Mesodermal cell (in vitro differentiated cells): ENCODE data around the gene AHCYL2.

Experiments used
- H3K27ac ChIP-seq: 2 replicates; pipeline ENCODE4 v1.7.0; 2013; ENCODE audit warnings: mild to moderate bottlenecking, low read depth, low read length, moderate library complexity; ENCODE audit not compliant: severe bottlenecking
- H3K36me3 ChIP-seq: 2 replicates; pipeline ENCODE4 v1.7.1; 2013; ENCODE audit warnings: mild to moderate bottlenecking, low read length, moderate library complexity; ENCODE audit not compliant: control insufficient read depth, insufficient read depth
- H3K4me1 ChIP-seq: one replicate; pipeline ENCODE4 v1.7.1; 2013; ENCODE audit warnings: mild to moderate bottlenecking, low read length; ENCODE audit not compliant: insufficient read depth, control insufficient read depth, poor library complexity, severe bottlenecking
- H3K4me3 ChIP-seq: 2 replicates; pipeline ENCODE4 v1.7.0; 2013; ENCODE audit warnings: low read length, control low read depth, mild to moderate bottlenecking; ENCODE audit not compliant: insufficient read depth, poor library complexity, severe bottlenecking; ENCODE audit errors: extremely low read depth
- H3K9me3 ChIP-seq: 2 replicates; pipeline ENCODE4 v1.7.1; 2013; ENCODE audit warnings: mild to moderate bottlenecking, low read length, moderate library complexity; ENCODE audit not compliant: control insufficient read depth
- WGBS, 2 experiments: methylation state at CpG; one replicate each; pipeline ENCODE4 v1.1.5; 2013; ENCODE audit warnings: missing lambda C conversion rate in 2 of 2; ENCODE audit not compliant: insufficient coverage in 2 of 2; 5-methylcytosine and 5-hydroxymethylcytosine counted together

Gene AHCYL2

GRCh38 chr7:129458171-129458570 lies 233.3 kb downstream of the AHCYL2 start:
- H3K36me3 ChIP-seq = peaks cover 43% of the 10 kb centered on the region
- WGBS, 2 experiments = 93 to 97% methylated on average over 3 of the region's 5 CpGs
- no peak overlapping the region for H3K4me3 ChIP-seq
- no peaks in the 10 kb centered on the region for H3K9me3 ChIP-seq
- H3K4me1 ChIP-seq = no peaks in the 10 kb centered on the region
- H3K27ac ChIP-seq = no peak overlapping the region

GRCh38 chr7:129461809-129462208 lies 237.0 kb downstream of the AHCYL2 start:
- Histone ChIP-seq H3K4me1 (no peaks in the 10 kb centered on the region), H3K36me3 (peaks cover 43% of the 10 kb centered on the region), H3K27ac (no peak overlapping the region), H3K4me3 (no peak overlapping the region), H3K9me3 (no peaks in the 10 kb centered on the region)
- 94 to 100% methylated on average over 2 of the region's 2 CpGs for WGBS, 2 experiments

DNA sequence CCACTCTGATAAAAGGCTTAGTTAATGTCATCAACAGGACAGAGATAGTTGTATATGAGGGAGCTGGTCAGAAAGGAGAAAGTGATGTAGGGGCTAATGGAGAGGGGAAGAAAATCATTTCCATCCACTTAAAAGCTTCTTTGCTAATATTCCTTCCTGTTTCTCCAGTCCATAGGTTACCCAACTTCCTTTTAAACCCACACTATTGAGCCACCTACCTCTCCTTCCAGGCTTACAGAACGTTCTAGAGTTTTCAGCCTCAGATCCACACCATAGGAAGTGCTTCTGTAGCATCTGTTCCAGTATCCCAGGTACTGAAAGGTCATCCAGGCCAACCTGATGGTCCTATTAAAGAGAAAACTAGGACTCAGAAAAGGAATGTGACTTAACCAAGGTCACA lies 237.6 kb downstream of the AHCYL2 start:
- peaks cover 40% of the 10 kb centered on the region for H3K36me3 ChIP-seq
- no peaks in the 10 kb centered on the region for H3K4me1 ChIP-seq
- H3K9me3 ChIP-seq = no peaks in the 10 kb centered on the region
- no peak overlapping the region for H3K27ac ChIP-seq
- no peak overlapping the region for H3K4me3 ChIP-seq
- 80 to 91% methylated on average over 1 of the region's 1 CpG for WGBS, 2 experiments

- H3K36me3 ChIP-seq = peaks cover 30% of the 10 kb centered on the region
These were observed 239.4 kb downstream of the AHCYL2 start for GRCh38 chr7:129464194-129464593.

GRCh38 chr7:129465080-129465479 lies 240.2 kb downstream of the AHCYL2 start:
- WGBS, 2 experiments = 80 to 83% methylated on average over 1 to 2 of the region's 2 CpGs
- Histone ChIP-seq H3K27ac (no peak overlapping the region), H3K9me3 (no peaks in the 10 kb centered on the region), H3K36me3 (peaks cover 23% of the 10 kb centered on the region), H3K4me1 (no peaks in the 10 kb centered on the region), H3K4me3 (no peak overlapping the region)

More at GRCh38 chr7:129464194-129464593, 239.4 kb downstream of the AHCYL2 start:
- Histone ChIP-seq H3K4me1 (no peaks in the 10 kb centered on the region), H3K4me3 (no peak overlapping the region), H3K27ac (no peak overlapping the region), H3K9me3 (no peaks in the 10 kb centered on the region)
- 91 to 92% methylated on average over 4 of the region's 4 CpGs for WGBS, 2 experiments

DNA sequence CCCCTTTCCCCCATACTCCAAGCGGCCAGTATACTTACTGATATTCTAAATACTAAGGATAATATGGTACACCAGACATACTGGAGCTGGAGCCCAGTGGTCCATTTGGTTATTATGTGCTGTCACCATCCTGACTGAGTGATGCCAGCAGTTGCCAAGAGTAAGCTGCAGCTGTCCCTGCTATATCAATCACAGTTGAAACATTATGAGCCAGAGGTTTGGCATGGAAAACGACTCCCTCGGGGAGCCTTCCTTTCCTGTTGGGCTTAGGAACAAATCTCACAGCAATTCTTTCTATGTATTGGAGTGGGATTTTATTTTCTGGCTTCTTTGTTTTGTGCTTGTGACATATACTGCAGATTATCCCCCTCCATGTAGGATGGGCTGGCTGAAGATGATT lies 242.0 kb downstream of the AHCYL2 start:
- 100% methylated on average over 1 to 2 of the region's 3 CpGs for WGBS, 2 experiments
- Histone ChIP-seq H3K9me3 (no peaks in the 10 kb centered on the region), H3K4me1 (no peaks in the 10 kb centered on the region), H3K4me3 (no peak overlapping the region), H3K36me3 (peaks cover 11% of the 10 kb centered on the region), H3K27ac (no peak overlapping the region)

DNA sequence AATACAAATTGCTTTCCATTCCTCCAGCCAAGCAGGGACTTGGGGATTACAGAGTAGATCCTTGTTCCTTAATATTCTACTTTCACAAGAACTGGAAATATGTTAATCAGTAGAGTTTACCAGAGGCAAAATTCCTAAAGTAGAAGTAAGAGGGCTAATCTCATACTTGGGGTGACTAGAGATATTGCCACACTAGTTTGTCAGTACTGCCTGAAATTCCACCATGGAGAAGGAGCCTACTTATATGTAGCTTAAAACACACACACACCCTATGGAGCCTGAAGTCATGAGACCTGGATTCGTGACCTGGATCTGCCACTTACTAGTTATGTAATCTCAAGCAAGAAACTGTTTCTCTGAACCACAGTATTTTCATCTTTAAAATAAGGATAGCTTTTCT lies 243.3 kb downstream of the AHCYL2 start:
- H3K4me3 ChIP-seq = no peak overlapping the region
- no peak overlapping the region for H3K27ac ChIP-seq
- peaks cover 9% of the 10 kb centered on the region for H3K36me3 ChIP-seq
- no peaks in the 10 kb centered on the region for H3K9me3 ChIP-seq
- H3K4me1 ChIP-seq = no peaks in the 10 kb centered on the region
- WGBS, 2 experiments = 83% methylated on average over 1 of the region's 1 CpG; no CpG with 5 or more reads in 1 of the 2 experiments

- H3K36me3 ChIP-seq = peaks cover 9% of the 10 kb centered on the region
- 95% methylated on average over 2 to 4 of the region's 4 CpGs for WGBS, 2 experiments
These were observed 243.7 kb downstream of the AHCYL2 start for GRCh38 chr7:129468547-129468946.

GRCh38 chr7:129469930-129470329 lies 245.1 kb downstream of the AHCYL2 start:
- no peaks in the 10 kb centered on the region for H3K9me3 ChIP-seq
- H3K4me3 ChIP-seq = no peak overlapping the region
- H3K4me1 ChIP-seq = no peaks in the 10 kb centered on the region
- no peaks in the 10 kb centered on the region for H3K36me3 ChIP-seq
- no peak overlapping the region for H3K27ac ChIP-seq

More at GRCh38 chr7:129468547-129468946, 243.7 kb downstream of the AHCYL2 start:
- Histone ChIP-seq H3K27ac (no peak overlapping the region), H3K9me3 (no peaks in the 10 kb centered on the region), H3K4me3 (no peak overlapping the region), H3K4me1 (no peaks in the 10 kb centered on the region)

DNA sequence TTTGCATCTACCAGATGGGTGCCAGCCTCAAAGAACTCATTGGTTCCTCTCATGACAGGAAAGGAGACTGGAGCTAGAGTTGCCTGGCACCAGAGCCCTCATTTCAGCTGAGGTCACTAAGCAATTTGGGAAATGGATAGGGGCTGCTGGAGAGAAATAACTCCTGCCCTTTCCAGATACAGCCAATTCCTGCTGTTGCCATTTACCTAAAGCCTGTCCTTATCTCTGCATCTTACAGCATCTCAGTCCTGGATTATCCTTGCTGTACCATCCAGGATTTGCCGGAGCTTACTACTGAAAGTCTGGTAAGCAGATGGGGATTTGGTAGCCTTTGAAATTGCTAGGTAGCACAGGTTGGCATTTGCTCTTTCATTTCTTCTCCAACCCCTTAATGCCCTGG lies 245.6 kb downstream of the AHCYL2 start:
- H3K36me3 ChIP-seq = no peaks in the 10 kb centered on the region
- 100% methylated on average over 1 of the region's 1 CpG; no CpG with 5 or more reads in 1 of the 2 experiments for WGBS, 2 experiments
- no peaks in the 10 kb centered on the region for H3K4me1 ChIP-seq
- H3K4me3 ChIP-seq = no peak overlapping the region
- H3K27ac ChIP-seq = no peak overlapping the region
- H3K9me3 ChIP-seq = no peaks in the 10 kb centered on the region

DNA sequence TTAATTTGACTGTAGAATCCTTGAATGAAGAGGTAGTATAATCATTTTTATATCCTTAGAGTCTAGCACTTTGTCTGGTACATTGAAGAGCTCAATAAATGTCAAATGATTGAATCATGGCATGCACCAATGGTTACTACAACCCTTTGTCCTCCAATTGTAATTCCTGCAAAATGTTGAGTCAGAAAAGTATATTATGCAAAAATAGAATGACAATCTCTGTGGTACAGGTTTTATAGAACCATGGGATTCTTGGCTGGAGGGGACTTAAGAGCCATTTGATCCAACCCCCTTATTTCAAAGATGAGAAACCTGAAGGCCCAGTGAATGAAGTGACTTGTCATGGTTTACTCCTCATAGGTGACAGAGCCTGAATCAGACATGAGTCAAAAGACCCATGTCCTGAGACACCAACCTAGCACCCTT lies 246.6 kb downstream of the AHCYL2 start:
- H3K4me3 ChIP-seq = no peak overlapping the region
- H3K9me3 ChIP-seq = no peaks in the 10 kb centered on the region
- H3K36me3 ChIP-seq = no peaks in the 10 kb centered on the region
- H3K4me1 ChIP-seq = no peaks in the 10 kb centered on the region
- no peak overlapping the region for H3K27ac ChIP-seq
